Measurements from ENCODE around the gene SAMD10. TPM values are rescaled to one million over a fixed set of nuclear protein-coding genes. Genes with fewer than 3 reads are reported as not detected.
"Not testable (repeated sequence)": the region's sequence is repeated elsewhere in the genome, so short reads cannot be mapped to it uniquely, and the experiment has no call there.

The SAMD10 gene
- total and polyA plus RNA-seq, 4 donors: 0.74 to 3.4 (median 2.1) TPM

DNA sequence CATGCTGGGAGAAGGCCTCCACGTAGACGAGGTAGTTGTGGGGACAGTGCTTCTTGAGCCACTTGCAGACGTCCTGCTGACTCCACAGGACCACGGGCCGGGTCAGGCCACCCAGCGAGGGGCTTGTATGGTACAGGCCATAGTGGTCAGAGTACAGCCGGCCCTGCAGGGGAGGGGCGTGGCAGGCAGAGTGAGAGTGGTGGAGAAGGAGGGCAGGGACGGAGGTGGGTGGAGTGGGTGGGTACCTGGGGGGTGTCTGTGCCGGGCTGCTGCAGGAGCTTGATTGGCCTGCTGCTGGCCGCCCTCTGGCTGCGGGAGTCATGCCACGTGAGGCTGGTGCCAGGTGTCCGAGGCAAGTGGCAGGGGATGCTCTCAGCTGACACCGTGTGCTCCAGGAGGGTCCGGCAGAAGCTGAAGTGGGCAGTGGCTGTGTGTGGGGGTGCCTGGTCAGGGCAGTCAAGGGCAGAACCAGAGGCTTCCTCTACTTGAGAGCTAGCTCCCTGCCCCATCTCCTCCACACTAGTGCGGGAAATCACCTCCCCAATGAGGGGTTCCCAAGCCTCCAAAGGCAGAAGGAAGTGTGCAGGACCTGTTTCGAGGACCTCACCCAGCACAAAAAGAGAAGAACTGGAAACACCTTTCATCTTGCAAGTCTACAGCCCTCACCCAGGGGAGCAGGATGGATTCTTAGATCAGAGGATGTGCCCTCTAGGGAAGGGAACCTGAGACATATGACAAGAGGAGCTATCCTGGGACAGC is 2.3 kb downstream of the SAMD10 start:
- no peaks in the 10 kb centered on the region for H3K9me3 ChIP-seq (ENCODE audit: control insufficient read depth in 4 of 4, low read length in 3 of 4)
- no peak for DNase-seq (ENCODE audit: low spot score)
- WGBS: 60% methylated on average over 18 of the region's 18 CpGs
- H3K27me3 ChIP-seq (ENCODE audit: control insufficient read depth in 4 of 4, insufficient read depth in 4 of 4, low read length in 3 of 4): no peaks in the 10 kb centered on the region
- TF ChIP-seq, protein P1, sequence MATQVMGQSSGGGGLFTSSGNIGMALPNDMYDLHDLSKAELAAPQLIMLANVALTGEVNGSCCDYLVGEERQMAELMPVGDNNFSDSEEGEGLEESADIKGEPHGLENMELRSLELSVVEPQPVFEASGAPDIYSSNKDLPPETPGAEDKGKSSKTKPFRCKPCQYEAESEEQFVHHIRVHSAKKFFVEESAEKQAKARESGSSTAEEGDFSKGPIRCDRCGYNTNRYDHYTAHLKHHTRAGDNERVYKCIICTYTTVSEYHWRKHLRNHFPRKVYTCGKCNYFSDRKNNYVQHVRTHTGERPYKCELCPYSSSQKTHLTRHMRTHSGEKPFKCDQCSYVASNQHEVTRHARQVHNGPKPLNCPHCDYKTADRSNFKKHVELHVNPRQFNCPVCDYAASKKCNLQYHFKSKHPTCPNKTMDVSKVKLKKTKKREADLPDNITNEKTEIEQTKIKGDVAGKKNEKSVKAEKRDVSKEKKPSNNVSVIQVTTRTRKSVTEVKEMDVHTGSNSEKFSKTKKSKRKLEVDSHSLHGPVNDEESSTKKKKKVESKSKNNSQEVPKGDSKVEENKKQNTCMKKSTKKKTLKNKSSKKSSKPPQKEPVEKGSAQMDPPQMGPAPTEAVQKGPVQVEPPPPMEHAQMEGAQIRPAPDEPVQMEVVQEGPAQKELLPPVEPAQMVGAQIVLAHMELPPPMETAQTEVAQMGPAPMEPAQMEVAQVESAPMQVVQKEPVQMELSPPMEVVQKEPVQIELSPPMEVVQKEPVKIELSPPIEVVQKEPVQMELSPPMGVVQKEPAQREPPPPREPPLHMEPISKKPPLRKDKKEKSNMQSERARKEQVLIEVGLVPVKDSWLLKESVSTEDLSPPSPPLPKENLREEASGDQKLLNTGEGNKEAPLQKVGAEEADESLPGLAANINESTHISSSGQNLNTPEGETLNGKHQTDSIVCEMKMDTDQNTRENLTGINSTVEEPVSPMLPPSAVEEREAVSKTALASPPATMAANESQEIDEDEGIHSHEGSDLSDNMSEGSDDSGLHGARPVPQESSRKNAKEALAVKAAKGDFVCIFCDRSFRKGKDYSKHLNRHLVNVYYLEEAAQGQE (IDR thresholded peaks at IDR 0.05): no peak
- no peak for TF ChIP-seq FOXA2 (IDR thresholded peaks at IDR 0.05)
- no peak for TF ChIP-seq EGR1 (IDR thresholded peaks at IDR 0.05; ENCODE audit: low read depth in 2 of 2)
- H3K4me1 ChIP-seq (ENCODE audit: control insufficient read depth in 4 of 4, insufficient read depth in 4 of 4, low read length in 3 of 4): peaks cover 20 to 65% (median 43%) of the 10 kb centered on the region in 4 donors
- H3K4me3 ChIP-seq (ENCODE audit: low read depth in 1 of 3, low read length in 3 of 3): no peak overlapping the region
- H3K9ac ChIP-seq (ENCODE audit: low read depth in 1 of 2, low read length in 2 of 2): no peak overlapping the region
- H3K36me3 ChIP-seq (ENCODE audit: control insufficient read depth in 4 of 4, insufficient read depth in 3 of 4, low read depth in 1 of 4, low read length in 3 of 4): no peaks in the 10 kb centered on the region
- H3K27ac ChIP-seq (ENCODE audit: low read depth in 1 of 2, low read length in 2 of 2): no peak overlapping the region

- not testable (repeated sequence) for H3K27ac ChIP-seq (ENCODE audit: low read depth in 1 of 2, low read length in 2 of 2); H3K36me3 ChIP-seq (ENCODE audit: control insufficient read depth in 4 of 4, insufficient read depth in 3 of 4, low read depth in 1 of 4, low read length in 3 of 4); DNase-seq (ENCODE audit: low spot score); H3K27me3 ChIP-seq (ENCODE audit: control insufficient read depth in 4 of 4, insufficient read depth in 4 of 4, low read length in 3 of 4); H3K9ac ChIP-seq (ENCODE audit: low read depth in 1 of 2, low read length in 2 of 2); H3K4me3 ChIP-seq (ENCODE audit: low read depth in 1 of 3, low read length in 3 of 3); H3K9me3 ChIP-seq (ENCODE audit: control insufficient read depth in 4 of 4, low read length in 3 of 4)
- H3K4me1 ChIP-seq (ENCODE audit: control insufficient read depth in 4 of 4, insufficient read depth in 4 of 4, low read length in 3 of 4): peaks cover 17 to 61% (median 39%) of the 10 kb centered on the region in 4 donors
- 90% methylated on average over 7 of the region's 7 CpGs for WGBS
Observed at GRCh38 chr20:63976511-63976910, 2.9 kb downstream of the SAMD10 start.

DNA sequence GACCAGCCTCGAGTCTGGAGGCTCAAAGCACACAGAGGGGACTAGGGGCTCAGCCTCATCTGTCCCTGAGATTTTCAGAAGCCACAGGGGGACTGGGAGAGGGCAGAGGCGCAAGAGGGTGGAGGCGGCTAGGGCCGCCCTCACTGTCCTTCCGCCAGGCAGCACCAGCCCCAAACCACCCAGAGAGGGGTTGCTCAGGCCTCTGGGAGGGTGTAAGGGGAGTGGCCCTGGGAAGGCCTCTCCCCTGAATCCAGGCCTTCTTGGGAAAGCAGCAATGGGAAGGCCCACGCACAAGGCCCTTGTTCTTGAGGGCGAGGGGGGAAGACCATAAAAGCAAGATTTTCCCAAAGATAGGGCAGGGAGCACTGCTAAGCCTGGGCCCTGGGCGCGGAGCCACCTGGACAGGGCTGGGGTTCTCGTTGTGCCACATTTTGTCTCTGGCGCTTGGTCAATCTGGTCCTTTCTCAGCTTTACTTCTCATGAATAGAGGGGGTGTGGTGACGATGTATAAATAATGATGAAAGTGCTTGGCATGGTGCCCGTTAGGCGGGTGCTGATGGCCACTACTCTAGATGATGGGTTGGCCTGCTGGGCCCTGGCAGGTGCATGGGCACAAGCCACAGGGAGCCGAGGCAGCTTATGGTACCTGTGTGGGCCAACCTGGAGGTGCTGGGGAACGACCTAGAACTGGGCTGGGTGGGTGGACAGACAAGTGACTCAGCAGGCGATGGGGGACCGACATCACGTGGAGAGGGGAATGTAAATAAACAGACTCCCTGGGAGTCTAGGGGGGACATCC is 4.8 kb downstream of the SAMD10 start:
- H3K36me3 ChIP-seq (ENCODE audit: control insufficient read depth in 4 of 4, insufficient read depth in 3 of 4, low read depth in 1 of 4, low read length in 3 of 4): no peaks in the 10 kb centered on the region
- no peak overlapping the region for H3K27ac ChIP-seq (ENCODE audit: low read depth in 1 of 2, low read length in 2 of 2)
- H3K9me3 ChIP-seq (ENCODE audit: control insufficient read depth in 4 of 4, low read length in 3 of 4): no peaks in the 10 kb centered on the region
- TF ChIP-seq HNF4A (conservative IDR thresholded peaks at IDR 0.05) (peak in 1 of 2 donors; percentile 22), GABPA (IDR thresholded peaks at IDR 0.05 in 1 of 2, conservative IDR thresholded peaks at IDR 0.05 in 1 of 2) (peak in 1 of 2 donors; percentile 25), RXRA (IDR thresholded peaks at IDR 0.05) (peak in 1 of 2 donors; percentile 37), YY1 (IDR thresholded peaks at IDR 0.05) (peak; percentile 20), FOXA2 (IDR thresholded peaks at IDR 0.05) (no peak)
- 64% methylated on average over 19 of the region's 19 CpGs for whole genome bisulfite sequencing
- DNase-seq (ENCODE audit: low spot score): no peak
- H3K4me3 ChIP-seq (ENCODE audit: low read depth in 1 of 3, low read length in 3 of 3): no peak overlapping the region
- H3K9ac ChIP-seq (ENCODE audit: low read depth in 1 of 2, low read length in 2 of 2): peak overlapping the region in 1 of 2 donors; percentile 28
- peaks cover 13 to 56% (median 36%) of the 10 kb centered on the region in 4 donors for H3K4me1 ChIP-seq (ENCODE audit: control insufficient read depth in 4 of 4, insufficient read depth in 4 of 4, low read length in 3 of 4)
- no peaks in the 10 kb centered on the region for H3K27me3 ChIP-seq (ENCODE audit: control insufficient read depth in 4 of 4, insufficient read depth in 4 of 4, low read length in 3 of 4)
